ENCODE results near the gene ITPKB.

- no peak for TF ChIP-seq POLR2A (IDR thresholded peaks at IDR 0.05)
- peak in 1 of 4 experiments; percentile 5 for TF ChIP-seq CTCF (IDR thresholded peaks at IDR 0.05)
- no peak for TF ChIP-seq POLR2AphosphoS5 (IDR thresholded peaks at IDR 0.05)
- no peak for TF ChIP-seq EP300 (IDR thresholded peaks at IDR 0.05)
Observed at GRCh38 chr1:226638001-226638601, 101.0 kb downstream of the ITPKB start.
